T-helper 1 cell treated with Interleukin-12 subunit alpha and Interleukin-12 subunit beta and Interleukin-4 antibody, amounts not matched to agents 30 ng/mL and 1 ng/mL, for 36 hours (primary cell): Measurements from ENCODE around the gene PLCL1. TPM values are rescaled to one million over a fixed set of nuclear protein-coding genes. Genes with fewer than 3 reads are reported as not detected.

Experiments used
- intact Hi-C: fragments of 100-400 bp; cut with micrococcal nuclease; formaldehyde crosslinking; loops from one replicate; pipeline ENCODE4 v1.15.1; 2024
- total RNA-seq: library from RNA; stranded (reverse); gene quantifications from 2 replicates; pipeline ENCODE4 v1.2.3, GENCODE V29; 2022

PLCL1 gene
- total RNA-seq, 1 donor from 2014 or later, result 2.7 TPM

GRCh38 chr2:197850882-197851450 lies 46.6 kb downstream of the PLCL1 start:
- intact Hi-C loops, result loop anchor here (1.0 kb wide), 4 partner anchors 10 to 445 kb away; no protein-coding TSS in a partner anchor

GRCh38 chr2:197851451-197851850 lies 47.1 kb downstream of the PLCL1 start:
- intact Hi-C loops, result loop anchor here (1.0 kb wide), 4 partner anchors 10 to 445 kb away; no protein-coding TSS in a partner anchor

GRCh38 chr2:197852108-197852507 lies 47.7 kb downstream of the PLCL1 start:
- intact Hi-C loops, result no loop called here

GRCh38 chr2:197853549-197853948 lies 49.2 kb downstream of the PLCL1 start:
- intact Hi-C loops, result no loop called here

GRCh38 chr2:197857476-197858107 lies 53.2 kb downstream of the PLCL1 start:
- intact Hi-C loops, result no loop called here

GRCh38 chr2:197858607-197859140 lies 54.3 kb downstream of the PLCL1 start:
- intact Hi-C loops, result no loop called here

- intact Hi-C loops, result no loop called here
Measured at GRCh38 chr2:197862246-197862955, 58.0 kb downstream of the PLCL1 start.

- intact Hi-C loops, result no loop called here
Measured at GRCh38 chr2:197863744-197864143, 59.4 kb downstream of the PLCL1 start.

GRCh38 chr2:197866455-197866854 lies 62.1 kb downstream of the PLCL1 start:
- intact Hi-C loops, result no loop called here

- intact Hi-C loops, result no loop called here
Measured at GRCh38 chr2:197867033-197867432, 62.6 kb downstream of the PLCL1 start.

GRCh38 chr2:197867624-197868023 lies 63.2 kb downstream of the PLCL1 start:
- intact Hi-C loops, result loop anchor here (2.0 kb wide), 1 partner anchor 19 kb away; no protein-coding TSS in a partner anchor

GRCh38 chr2:197868206-197868605 lies 63.8 kb downstream of the PLCL1 start:
- intact Hi-C loops, result loop anchor here (2.0 kb wide), 1 partner anchor 19 kb away; no protein-coding TSS in a partner anchor

GRCh38 chr2:197869041-197869440 lies 64.6 kb downstream of the PLCL1 start:
- intact Hi-C loops, result loop anchor here (1.0 to 2.0 kb wide), 6 partner anchors 20 to 136 kb away; partner anchors contain the start of gene PLCL1

- intact Hi-C loops, result loop anchor here (1.0 to 5.0 kb wide), 7 partner anchors 20 to 1738 kb away; partner anchors contain the start of gene PLCL1
Measured at GRCh38 chr2:197869501-197870111, 65.2 kb downstream of the PLCL1 start.

GRCh38 chr2:197870137-197870536 lies 65.7 kb downstream of the PLCL1 start:
- intact Hi-C loops, result loop anchor here (5.0 kb wide), 1 partner anchor 1737 kb away; no protein-coding TSS in a partner anchor

GRCh38 chr2:197871780-197872456 lies 67.5 kb downstream of the PLCL1 start:
- intact Hi-C loops, result loop anchor here (5.0 kb wide), 1 partner anchor 1735 kb away; no protein-coding TSS in a partner anchor

GRCh38 chr2:197873293-197873701 lies 68.9 kb downstream of the PLCL1 start:
- intact Hi-C loops, result loop anchor here (5.0 kb wide), 1 partner anchor 1734 kb away; no protein-coding TSS in a partner anchor

- intact Hi-C loops, result no loop called here
Measured at GRCh38 chr2:197875763-197876162, 71.4 kb downstream of the PLCL1 start.

GRCh38 chr2:197876524-197876923 lies 72.1 kb downstream of the PLCL1 start:
- intact Hi-C loops, result no loop called here

- intact Hi-C loops, result no loop called here
Measured at GRCh38 chr2:197877038-197877437, 72.6 kb downstream of the PLCL1 start.

- intact Hi-C loops, result no loop called here
Measured at GRCh38 chr2:197878792-197879191, 74.4 kb downstream of the PLCL1 start.
